Activated CD4-positive, alpha-beta T cell treated with anti-CD3 and anti-CD28 coated beads, Interleukin-2, amount 50 U/mL, for 1 hour (primary cell): ENCODE results near the gene ECM2.

ENCODE experiments used
- DNase-seq: peaks from one replicate; pipeline ENCODE4 v3.0.0-alpha.2; 2020

ECM2 gene

DNA sequence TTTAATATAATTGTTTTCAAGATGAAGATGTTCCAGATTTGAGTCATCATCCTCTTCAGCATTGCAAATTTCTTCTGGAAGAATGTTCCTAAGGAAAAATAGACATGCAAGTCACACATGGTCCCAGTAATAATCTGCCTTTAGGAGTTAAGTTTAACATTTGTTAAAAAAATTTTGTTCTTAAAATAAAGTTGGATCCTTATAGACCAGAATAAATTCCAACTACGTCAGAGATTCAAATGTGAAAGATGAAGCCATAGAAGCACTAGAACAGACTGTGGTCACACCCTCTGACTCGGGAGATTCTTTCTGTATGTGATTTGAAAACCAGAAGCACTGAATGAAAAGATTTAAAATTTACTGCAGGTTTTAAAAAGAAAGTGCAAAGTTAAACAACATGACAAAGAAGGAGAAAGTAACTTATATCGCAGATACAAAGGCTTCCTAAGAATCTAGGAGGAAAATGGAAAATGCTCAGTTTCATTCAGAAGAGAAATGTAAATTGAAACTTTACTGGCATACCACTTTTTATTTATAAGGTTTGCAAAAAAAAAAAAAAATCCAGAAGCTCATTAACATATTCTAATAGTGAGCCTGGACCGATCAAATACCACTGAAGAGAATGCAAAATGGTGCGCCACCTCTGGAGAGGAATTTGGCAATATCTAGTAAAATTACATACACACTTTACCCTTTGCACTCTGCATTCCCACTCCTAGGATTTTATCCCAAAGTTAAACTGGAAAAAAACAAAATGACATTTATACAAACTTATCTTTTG, 39.2 kb downstream of the ECM2 start:
- no peak for DNase-seq

DNA sequence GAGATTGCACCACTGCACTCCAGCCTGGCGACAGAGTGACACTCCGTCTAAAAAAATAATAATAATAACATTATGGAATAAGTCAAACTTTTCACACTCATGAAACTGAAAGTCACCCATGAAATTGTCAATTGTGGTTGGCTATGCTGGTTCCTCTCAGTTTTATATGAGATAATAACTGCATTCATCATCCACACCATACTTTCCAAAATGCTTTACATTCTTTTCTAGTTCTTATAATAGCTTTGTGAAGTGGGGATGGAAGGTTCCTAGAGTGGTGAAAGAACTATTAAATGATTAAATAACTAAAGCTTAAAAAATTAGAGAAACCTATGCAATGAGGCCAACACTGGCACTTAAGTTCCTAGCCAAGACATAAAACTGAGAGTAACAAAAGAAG, 40.9 kb downstream of the ECM2 start:
- no peak for DNase-seq

DNA sequence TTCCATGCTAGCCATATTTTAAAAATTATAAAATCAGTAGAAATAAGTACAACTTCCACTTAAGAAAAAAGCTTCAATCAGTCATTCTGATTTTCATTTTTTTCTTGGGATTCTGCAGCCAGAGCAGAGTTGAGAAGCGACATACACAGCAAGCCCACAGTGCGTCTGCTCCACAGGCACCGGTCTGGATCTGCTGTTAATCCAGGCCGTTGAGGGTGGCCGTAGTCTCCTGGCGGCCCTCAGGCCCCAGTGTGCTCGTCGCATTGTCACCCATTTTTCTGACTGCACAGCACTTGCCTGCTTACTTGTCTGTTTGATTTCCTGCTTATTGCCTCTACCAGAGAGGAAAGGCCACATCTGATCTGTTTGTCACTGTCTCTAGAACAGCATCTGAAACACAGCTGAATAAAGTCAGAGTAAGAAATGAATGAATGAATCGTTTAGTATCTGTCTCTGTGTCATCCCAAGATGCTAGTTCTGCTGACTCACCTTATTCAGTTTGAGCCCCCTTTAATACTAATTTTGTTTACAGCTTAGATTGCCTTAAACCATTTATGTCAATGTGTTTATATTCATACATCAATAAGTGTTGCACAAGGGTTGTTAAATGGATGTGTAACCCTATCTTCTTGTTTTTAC, 41.9 kb downstream of the ECM2 start:
- no peak for DNase-seq

DNA sequence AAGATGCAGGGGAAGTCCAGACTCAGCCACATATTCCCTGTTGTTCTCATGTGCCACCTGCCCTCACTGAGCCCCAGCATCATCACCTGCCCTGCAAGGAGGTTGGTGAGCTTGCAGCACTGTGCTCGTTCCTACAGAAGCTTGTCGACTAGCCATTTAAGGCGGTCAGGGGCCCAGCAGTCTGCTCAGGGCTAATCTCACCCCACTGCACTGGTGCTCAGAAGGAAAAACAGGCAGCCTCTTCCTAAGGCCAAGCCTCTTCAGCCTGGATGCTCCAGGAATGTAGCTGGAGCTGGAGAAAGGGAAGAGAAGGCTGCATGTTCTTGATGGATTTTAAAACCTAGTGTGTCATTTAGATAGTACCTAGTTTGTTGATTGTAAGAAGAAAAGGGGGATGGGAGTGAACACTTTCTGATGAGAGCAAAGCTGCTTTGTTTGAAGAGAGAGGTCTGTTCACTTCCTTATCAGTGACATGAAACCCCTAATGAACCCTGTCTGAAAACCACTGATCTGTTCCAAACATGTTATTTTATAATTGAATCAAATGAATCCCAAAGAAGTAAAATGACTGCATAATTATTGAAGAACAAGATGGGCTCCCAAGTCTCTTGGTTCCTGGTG, 42.9 kb downstream of the ECM2 start:
- no peak for DNase-seq

DNA sequence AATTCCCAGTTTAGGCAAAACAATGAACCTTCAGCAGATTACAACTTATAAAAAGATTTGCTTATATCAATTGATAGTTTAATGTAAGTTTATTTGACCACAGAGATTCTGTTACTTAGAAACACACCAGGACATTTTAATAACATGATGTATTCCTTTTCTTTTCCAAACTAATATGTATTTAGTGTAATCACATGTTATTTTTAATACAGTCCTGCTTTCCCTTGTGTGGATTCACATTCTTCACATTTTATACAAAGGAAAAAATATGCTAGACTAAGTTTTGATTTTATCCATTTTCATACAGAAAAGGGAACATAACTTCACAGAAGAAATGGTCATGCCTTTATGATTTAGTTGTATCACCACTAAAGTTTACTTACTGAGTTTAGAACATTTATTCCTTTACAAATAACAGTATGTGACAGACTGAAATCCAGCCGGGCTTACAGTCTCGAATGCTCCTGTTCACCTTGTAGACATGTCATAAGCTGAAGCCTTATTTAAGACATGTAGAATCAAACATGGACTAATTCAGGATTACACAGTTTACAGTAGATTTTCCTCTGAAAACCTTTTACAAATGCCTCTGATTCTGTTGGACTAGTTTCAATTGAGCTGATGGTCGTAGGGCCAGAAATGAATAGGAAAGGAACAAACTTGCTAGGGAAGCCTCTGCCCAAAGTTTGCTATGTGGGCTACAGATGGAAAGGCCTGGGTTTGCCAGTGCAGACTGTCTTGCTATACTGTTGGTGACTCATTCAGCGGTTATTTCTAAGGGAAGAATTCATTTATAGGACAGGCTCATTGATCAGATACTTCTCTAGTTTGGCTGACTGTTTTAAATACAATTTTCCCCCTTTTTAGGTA, 46.9 kb downstream of the ECM2 start:
- no peak for DNase-seq

DNA sequence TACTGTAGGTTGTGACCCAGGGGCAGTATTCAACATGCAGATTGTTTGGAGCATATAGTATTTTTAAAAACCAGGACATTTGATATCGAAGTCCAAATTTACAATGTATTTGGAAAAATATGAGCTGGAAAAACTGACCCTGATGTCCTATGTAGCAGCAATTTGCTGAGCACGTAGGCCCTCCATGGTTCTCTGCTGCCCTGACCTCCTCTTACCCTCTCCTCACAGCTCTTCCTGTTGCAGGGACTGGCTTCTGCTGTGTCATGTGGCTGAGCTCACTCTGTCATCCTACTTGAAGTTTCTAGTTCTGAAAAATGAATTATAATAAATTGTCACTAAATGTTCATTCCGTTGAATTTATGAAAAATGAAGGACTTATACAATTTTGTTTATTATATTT, 49.4 kb downstream of the ECM2 start:
- no peak for DNase-seq

DNA sequence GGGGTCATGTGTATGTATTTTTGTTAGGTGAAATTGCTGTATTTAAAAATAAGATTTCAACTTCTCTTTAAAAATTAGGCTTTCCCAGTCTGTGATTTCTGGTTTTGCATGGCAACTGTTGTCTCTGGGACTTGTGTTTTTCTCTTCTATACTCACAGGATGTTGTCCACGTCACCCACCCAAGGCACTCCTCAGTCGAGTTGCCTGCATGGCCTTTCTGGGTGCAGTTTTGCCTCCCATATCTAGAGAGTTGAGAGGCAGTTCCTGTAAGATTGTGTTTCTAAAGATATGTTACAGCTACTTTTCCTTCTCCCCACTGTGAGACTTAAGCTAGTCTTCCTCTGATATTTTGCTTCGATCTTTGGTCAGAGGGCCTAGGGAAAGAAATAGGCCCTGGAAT, 51.2 kb downstream of the ECM2 start:
- no peak for DNase-seq

DNA sequence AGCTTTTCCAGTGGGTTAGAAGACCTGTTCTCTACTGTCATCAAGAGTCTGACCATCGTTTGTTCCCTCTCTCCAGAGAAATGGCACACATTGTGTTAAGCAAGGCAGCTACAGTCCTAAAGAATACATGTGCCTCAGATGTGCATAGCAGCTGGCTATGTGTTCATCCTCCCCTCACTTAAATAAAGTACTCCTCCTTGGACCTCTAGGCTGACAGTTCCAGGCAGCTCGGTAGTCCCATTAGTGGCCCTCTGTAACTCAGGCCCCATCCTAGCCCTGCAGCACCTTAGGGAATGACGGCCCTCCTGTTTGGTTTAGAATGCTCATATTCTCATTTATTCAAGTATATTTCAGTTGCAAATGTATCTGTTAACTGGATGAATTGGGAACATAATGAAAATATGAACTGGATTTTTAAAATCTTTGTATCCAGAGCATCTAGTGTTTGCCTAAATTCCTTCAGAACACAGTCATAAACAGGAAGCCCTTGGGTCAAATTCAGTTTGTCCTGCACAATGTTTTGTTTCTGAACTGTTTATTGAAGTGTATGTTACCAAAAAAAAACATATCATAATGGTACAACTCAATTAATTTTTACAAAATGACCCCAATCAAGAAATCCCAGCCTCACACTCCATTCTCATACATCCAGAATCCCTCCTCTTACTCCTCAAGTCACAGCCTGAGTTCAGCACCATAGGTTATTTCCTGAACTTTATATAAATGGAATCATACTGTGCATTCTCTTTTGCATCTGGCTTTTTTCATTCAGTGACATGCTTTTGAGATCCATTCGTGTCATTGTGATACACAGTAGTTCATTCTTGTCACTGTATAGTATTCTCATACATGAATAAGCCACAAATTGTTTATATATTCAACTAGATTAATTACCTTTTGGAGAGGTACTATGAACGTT, 51.9 kb downstream of the ECM2 start:
- no peak for DNase-seq

DNA sequence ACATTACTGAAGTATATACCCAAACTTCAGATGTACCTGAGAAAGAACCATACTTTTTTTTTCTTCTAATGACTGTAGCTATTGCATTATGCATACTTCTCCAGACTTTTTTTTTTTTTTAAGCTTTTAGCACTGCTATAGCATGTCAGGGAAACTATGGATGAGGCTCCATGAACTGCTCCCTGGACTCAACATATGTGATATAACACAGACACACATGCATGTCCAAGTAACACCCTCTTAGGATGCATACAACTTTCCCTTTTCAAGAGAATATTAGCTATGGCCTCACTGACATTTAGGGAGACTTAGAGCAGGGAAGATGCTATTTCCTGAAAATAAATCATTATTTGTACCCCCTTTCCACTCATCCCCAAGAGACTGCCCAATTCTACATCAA, 53.0 kb downstream of the ECM2 start:
- DNase-seq, result no peak

DNA sequence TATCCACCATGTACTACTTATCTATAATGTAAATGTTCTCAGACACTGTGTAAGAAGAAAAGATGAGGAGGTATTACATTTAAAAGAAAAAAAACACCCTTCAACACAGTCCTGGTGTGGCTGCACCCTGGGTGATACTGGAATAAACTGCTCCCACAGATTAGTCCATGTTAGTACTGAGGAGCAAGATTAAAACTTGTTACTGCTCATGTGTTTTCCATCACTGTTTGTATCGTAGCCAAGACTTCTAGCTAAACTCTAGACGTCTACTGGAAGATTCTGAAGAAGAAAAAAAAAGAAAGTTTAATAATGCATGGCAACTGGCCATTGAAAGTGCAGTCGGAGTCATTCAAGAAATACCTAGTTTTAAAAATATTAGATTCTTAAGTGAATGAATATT, 53.5 kb downstream of the ECM2 start, which contains the start of gene ASPN:
Gene ASPN (minus strand): TSS at position 178 of the 400 bp plus-strand sequence.
- DNase-seq, result no peak

DNA sequence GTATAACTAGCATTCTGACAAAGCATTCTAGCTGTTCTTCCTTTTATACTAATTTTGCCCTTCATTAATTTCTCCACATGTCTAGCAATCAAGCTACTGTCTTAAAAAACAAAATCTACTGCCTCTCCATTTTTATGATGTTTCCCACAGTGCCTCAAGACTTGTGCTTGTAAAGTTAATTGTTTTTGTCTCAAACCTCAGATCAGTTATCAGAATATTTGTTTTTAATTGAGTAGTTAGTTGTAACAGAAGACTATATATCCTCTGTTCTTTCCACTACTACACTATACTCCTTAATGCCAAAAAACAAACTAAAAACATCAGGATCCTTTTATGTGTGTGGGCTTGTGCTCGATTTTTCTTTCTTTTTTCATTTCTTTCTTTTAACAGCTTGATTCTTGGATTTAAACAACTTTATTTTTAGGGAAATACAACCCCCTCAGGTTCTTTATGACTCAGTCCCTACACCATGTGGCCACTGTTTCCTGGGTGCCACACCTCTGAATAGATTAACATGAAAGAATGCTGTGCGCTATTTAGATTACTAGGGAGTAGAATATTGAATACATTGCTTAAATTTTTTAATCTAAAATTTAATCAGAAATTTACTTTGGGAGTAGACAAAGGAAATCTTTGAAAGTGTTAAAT, 54.7 kb downstream of the ECM2 start:
- no peak for DNase-seq

DNA sequence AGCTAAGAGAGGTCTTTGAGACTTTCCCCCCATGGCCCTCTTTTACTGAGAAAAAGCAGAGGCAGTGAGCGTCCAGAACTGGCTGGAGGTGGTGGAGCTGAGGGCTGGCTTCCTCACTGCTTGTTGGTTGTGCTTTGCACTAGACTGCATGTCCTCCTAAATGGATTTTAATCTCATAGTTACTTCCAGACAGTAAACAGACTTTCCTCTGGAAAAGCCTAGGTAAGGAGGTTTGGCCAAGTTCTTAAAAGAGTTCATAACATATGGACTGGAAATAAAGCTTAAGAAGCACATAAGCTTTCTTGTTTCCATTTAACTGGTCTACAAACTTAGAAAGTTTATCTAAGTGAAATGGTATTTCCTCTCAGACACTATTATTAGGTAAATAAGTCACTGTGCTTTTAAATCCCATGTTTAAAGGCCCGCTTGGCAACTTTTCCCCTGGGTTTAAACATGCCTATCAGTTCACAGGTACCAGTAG, 55.5 kb downstream of the ECM2 start:
- no peak for DNase-seq

DNA sequence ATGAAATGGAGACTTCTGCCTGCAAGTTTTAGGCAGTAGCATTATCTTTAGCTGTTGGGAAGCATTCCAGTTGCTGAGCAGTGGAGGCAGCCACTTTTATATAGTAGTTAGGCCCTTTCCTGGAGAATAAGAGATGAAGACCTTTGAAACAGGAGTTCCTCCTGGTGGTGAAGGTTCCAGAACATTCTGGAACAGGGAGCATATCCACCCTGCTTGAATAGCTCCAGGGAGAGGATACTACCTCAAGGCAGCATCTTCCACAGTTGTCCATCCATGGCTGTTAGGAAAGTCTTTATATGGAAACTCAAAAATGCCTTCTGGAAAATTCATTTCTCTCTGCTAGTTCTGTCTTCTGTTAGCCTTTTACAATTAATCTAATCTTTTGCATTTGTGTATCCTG, 56.4 kb downstream of the ECM2 start:
- DNase-seq, result no peak

DNA sequence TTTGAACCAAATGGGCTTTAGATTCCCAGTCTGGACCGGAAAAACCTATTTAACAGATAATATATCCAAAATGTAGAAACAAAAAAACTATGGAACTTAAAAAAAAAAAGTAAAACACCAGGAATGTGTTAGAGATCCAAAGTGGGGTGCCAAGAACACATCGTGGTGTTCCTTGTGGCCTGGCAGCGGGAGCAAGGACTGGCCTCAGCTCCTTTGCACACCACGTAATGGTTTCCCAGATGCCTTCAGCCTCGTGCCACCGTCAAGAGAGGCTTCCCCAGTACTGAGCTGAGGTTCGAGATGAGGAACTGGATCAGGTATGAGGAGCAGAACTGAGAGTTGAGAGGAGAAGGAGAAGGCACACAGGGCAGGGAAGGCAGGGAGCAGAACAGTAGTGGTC, 57.0 kb downstream of the ECM2 start:
- DNase-seq, result no peak

DNA sequence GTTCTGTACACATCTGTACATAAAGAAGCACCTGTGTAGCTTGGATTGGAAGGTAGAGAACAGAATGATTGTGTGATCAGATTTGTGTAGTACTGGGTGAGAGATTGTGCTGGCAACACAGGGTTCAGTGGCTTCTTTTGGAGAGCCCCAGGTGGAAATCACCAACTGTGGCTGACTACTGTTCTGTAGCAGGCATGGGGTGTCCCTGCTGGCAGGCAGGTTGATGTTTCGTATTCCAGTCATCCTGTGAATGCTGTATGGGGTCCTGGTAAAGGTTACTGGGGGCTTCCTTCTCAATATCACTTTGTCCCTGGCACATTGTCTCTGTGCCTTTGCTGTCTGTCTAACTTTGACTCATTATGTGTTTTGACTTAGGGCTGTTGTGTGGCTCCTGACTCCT, 58.8 kb downstream of the ECM2 start:
- DNase-seq, result no peak

DNA sequence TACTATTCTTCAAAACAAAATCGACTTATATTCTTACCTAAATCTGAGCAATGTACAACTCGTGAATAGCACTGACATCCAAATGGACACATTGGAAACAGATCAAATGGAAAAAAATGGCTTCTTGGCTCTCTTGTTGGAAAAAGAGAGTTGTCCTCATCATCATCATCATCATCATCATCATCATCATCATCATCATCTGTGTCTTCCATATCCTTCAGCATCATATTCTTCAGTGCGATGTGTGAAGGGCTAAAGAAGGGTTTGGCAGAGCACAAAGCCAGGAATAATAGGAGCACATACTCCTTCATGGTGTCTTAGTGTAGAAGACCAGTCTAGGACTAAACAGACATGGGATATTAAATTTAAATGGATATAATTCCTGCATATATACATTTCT, 61.2 kb downstream of the ECM2 start:
- no peak for DNase-seq

DNA sequence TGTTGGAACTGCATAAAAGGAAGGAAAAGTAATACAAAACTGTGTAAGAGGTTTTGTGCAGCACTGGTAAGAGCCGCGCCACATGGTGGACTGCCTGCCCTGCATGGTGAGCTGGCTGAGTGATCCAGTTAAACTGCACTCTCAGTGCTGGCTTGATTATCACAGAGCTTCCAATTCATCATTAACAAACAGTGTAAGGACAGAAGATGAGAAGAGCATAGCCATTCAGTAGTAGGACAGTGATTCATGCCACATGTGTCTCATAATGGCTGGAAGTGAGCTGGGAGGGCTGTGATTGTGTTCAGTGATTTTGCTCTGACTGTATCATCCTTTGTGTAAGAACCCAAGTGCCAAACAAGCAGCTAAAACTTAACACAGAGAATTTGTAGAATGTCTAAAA, 67.6 kb downstream of the ECM2 start:
- no peak for DNase-seq

DNA sequence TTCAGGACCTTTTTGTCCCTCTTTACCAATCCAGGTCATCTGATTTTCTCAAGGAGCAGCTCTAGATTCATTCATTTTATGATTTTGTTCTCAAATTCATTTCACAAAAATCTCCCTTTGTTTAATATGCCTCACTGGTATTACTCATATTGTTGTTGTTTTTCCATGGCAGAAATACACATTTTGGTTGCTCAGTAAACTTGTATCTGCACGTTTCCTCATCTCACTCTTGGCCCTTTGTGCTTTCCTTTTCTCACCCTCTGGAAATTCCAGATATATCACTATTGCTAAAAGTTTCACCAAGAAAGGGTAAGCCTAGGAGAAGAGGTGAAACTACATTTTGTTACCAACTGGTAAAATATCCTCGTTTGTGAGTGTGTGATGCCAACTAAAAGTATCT, 68.3 kb downstream of the ECM2 start:
- DNase-seq, result no peak

DNA sequence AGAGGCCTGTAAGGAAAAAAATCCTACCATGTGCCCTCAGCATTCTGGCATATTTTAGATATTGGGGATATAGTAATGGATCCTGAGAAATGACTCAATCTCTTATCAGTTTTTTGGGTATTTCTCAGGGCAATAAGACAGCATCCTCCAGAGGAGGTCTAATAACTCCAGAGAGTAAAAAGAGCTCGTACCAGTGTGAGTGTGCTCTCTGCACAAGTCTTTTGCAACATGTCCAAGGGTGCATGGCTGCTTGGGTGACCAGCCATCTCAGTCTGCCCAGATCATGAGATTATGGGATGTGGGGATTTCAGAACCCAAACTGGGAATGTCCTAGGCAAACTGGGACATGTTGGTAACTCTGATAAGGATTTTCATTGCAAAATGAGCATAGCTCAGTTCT, 68.7 kb downstream of the ECM2 start:
- DNase-seq, result no peak

DNA sequence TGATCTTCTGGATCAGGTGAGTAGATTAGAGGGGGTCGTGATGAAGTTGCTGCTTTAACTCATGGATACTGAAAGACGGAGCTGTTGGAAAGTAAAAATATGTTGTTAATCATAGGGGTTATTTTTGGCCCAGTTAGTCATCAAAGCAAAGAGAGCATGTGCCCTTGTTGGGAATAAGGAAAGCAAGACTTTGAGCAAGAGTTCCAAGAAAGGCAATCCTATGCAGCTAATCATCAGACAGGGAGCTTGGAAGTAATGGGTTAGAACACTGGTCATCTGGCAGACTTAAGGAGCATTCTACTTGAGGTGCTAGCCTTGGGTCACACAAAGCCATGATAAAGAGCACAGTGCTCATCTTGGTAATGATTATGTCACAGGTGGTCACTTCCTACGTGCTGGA, 71.8 kb downstream of the ECM2 start:
- DNase-seq, result no peak

DNA sequence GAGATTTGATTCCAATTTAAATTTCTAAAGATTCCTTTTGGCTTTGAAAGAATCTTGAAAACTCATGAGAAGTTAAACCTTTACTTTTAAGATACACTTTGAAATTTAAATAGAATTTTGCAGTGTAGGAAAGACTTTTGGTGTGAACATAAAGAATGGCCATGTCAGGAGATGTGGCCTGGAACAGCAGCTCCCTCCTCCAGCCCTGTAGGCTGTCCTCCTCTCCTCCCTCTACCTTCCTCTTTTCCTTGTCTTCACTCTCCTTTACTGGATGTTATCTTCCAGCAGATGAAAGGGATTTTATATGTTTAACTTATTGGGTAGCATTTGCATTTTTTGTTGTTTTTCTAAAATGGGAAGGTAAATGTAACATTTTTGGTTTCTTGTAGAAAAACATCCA, 72.4 kb downstream of the ECM2 start:
- DNase-seq, result no peak

DNA sequence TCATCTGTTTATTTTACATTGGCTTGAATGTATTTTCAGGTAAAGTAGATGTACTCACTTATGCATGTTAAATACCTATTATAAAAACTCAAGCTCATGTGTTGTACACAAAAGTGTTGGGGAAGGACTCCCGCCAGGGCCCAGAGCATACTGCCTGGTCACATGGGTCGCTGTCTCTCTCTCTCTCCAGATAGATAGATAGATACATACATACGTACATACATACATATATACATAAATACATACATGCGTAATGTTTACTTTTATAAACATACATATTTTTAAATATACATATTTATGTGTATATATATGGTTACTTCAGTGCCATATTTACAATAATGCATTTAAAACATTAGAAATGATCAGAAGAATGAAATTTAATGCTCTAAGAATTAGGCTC, 78.2 kb downstream of the ECM2 start:
- no peak for DNase-seq
